Psoas muscle (tissue), 8 donors: Measurements from ENCODE around the gene PTGES3. TPM values are rescaled to one million over a fixed set of nuclear protein-coding genes. Genes with fewer than 3 reads are reported as not detected.

Experiments used
- ATAC-seq, 4 donors: fragments of 200-7000 bp; cut with Tn5 transposase; one replicate each; pipeline ENCODE4 v1.9.1; 2020; ENCODE audit warnings: moderate library complexity in 3 of 4, mild to moderate bottlenecking in 2 of 4
- DNase-seq, 2 donors: peaks; one replicate each; pipeline ENCODE4 v3.0.0-alpha.2; 2020
- H3K27ac ChIP-seq: fragments of 200-600 bp; one replicate; pipeline ENCODE4 v1.8.0; 2022
- H3K27me3 ChIP-seq, 3 donors: fragments of 200-600 bp in 1 of 3; one replicate each; pipeline versions ENCODE4 v1.6.1 to v1.8.0; 2013 to 2022; ENCODE audit warnings: low read length in 2 of 3, mild to moderate bottlenecking in 2 of 3, moderate library complexity in 1 of 3; ENCODE audit not compliant: insufficient read depth in 3 of 3
- H3K36me3 ChIP-seq, 2 donors: fragments of 200-600 bp in 1 of 2; one replicate each; pipeline versions ENCODE4 v1.6.1 to v1.8.0; 2013 to 2022; ENCODE audit warnings: low read depth in 1 of 2, mild to moderate bottlenecking in 1 of 2, moderate library complexity in 1 of 2; ENCODE audit not compliant: insufficient read depth in 1 of 2
- H3K4me1 ChIP-seq: fragments of 200-600 bp; one replicate; pipeline ENCODE4 v1.8.0; 2022
- H3K4me3 ChIP-seq: fragments of 200-600 bp; one replicate; pipeline ENCODE4 v1.8.0; 2022; ENCODE audit warnings: mild to moderate bottlenecking
- H3K9me3 ChIP-seq: fragments of 200-600 bp; one replicate; pipeline ENCODE4 v1.8.0; 2022
- WGBS, 3 donors: extraction: QIAGEN DNeasy Blood & Tissue Kit; methylation state at CpG; one replicate each; pipeline versions ENCODE4 v1.1.6 to v1.1.7; 2013; 5-methylcytosine and 5-hydroxymethylcytosine counted together
- intact Hi-C, 2 donors: fragments of 100-400 bp; cut with DNase I; formaldehyde crosslinking; loops; one replicate each; pipeline versions ENCODE4 v1.11.0 to v1.14.2; 2022
- polyA plus RNA-seq, 3 donors: library from polyadenylated mRNA; stranded (reverse); fragments of 200-250 nt; gene quantifications; one replicate each; pipeline ENCODE4 v1.2.3, GENCODE V29; 2013
- total RNA-seq, 4 donors: library from RNA; stranded (reverse); fragmentation: NEBNext Ultra II Directional in 2 of 4; extraction: Animal tissue kit (Norgen Biotek cat#: 25700) in 2 of 4; gene quantifications; one replicate each; pipeline versions ENCODE4 v1.2.1 to v1.2.4, GENCODE V29; 2021 to 2023
- TF ChIP-seq, protein P1 (sequence below): fragments of 200-600 bp; IDR thresholded peaks from one replicate; pipeline ENCODE4 v1.8.0; 2022; ENCODE audit warnings: antibody characterized with exemption
- donor health status: healthy with polysubstance abuse.
- donor health status: DM: no; HTN: no; CAD: no; lungs with moderate emphysema.
- donor health status: Bipolar disorder and iron deficiency.
- donor health status: healthy.
- donor health status: DM: yes; HTN: yes; CAD: no.
- donor health status: DM: no; HTN: no; CAD: no.
- donor health status: DM: no; HTN: no; CAD: no.
- donor health status: DM: yes; HTN: yes; CAD: no.

PTGES3 gene
- total and polyA plus RNA-seq, 7 donors = 118 to 253 (median 153) TPM

- 77 to 85% (median 82%) methylated on average over 2 of the region's 2 CpGs for WGBS, 3 donors
- Histone ChIP-seq H3K27ac (peak overlapping the region; percentile 56), H3K27me3 (no peaks in the 10 kb centered on the region)
These were observed 9.2 kb downstream of the PTGES3 start for GRCh38 chr12:56678852-56679251.

DNA sequence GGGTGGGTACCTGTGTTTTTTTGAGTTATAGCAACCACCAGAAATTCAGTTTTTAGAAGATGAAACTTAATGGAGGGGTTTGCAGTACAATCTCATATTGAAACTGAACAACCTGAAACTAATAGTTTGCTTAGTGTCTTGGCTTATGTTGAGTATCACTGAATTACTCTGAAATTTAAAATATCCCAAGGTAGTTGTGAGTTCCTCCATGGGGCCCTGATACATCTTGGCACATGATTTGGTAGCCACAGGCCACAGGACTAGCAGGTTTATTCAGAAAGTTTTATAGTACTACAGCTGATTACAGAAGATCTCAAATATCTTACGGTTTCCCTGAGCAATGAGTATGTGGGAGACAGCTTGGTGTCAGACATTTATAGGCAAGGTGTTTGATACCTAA lies 10.4 kb downstream of the PTGES3 start:
- peak overlapping the region; percentile 50 for H3K27ac ChIP-seq
- H3K4me1 ChIP-seq = peaks cover 63% of the 10 kb centered on the region
- no peaks in the 10 kb centered on the region for H3K9me3 ChIP-seq
- TF ChIP-seq, protein P1, sequence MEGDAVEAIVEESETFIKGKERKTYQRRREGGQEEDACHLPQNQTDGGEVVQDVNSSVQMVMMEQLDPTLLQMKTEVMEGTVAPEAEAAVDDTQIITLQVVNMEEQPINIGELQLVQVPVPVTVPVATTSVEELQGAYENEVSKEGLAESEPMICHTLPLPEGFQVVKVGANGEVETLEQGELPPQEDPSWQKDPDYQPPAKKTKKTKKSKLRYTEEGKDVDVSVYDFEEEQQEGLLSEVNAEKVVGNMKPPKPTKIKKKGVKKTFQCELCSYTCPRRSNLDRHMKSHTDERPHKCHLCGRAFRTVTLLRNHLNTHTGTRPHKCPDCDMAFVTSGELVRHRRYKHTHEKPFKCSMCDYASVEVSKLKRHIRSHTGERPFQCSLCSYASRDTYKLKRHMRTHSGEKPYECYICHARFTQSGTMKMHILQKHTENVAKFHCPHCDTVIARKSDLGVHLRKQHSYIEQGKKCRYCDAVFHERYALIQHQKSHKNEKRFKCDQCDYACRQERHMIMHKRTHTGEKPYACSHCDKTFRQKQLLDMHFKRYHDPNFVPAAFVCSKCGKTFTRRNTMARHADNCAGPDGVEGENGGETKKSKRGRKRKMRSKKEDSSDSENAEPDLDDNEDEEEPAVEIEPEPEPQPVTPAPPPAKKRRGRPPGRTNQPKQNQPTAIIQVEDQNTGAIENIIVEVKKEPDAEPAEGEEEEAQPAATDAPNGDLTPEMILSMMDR = no peak
- H3K4me3 ChIP-seq = no peak overlapping the region
- intact Hi-C loops = no loop called here
- peaks cover 3 to 30% of the 10 kb centered on the region in 2 donors for H3K36me3 ChIP-seq
- ATAC-seq (no peak), DNase-seq (no peak)
- no peaks in the 10 kb centered on the region for H3K27me3 ChIP-seq
- WGBS, 3 donors = 30 to 70% (median 49%) methylated on average over 1 of the region's 1 CpG

More at GRCh38 chr12:56678852-56679251, 9.2 kb downstream of the PTGES3 start:
- TF ChIP-seq, protein P1 = no peak
- intact Hi-C loops = no loop called here
- no peak for DNase-seq
- peaks cover 3 to 23% of the 10 kb centered on the region in 2 donors for H3K36me3 ChIP-seq
- no peaks in the 10 kb centered on the region for H3K9me3 ChIP-seq
- H3K4me3 ChIP-seq = no peak overlapping the region
- ATAC-seq = no peak
- H3K4me1 ChIP-seq = peaks cover 69% of the 10 kb centered on the region

DNA sequence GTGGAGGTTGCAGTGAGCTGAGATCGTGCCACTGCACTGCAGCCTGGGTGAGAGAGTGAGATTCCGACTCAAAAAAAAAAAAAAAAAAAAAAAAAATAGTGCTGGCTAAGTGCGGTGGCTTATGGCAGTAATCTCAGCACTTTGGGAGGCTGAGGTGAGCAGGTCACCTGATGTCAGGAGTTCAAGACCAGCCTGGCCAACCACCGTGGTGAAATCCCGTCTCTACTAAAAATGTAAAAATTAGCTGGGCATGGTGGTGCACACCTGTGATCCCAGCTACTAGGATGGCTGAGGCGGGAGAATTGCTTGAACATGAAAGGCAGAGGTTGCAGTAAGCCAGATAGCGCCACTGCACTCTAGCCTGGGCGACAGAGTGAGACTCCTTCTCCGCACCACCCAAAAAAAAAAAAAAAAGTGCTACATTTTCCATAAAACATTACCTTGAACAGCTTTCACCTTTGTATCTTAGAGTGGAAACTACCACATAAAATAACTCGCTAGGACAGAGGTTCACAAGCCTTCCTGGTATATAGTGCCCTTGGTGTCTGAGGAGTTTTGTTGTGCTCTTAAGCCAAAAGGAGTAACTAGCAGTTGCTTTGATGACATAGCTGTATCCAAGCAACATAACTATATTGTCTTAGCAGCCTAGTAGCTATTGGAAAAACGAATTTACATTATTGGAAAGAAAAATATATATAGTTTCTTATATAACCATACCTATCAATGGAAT lies 11.1 kb downstream of the PTGES3 start:
- TF ChIP-seq, protein P1 = no peak
- Histone ChIP-seq H3K4me3 (no peak overlapping the region), H3K27ac (peak overlapping the region; percentile 50), H3K9me3 (no peaks in the 10 kb centered on the region), H3K4me1 (peaks cover 60% of the 10 kb centered on the region), H3K27me3 (no peaks in the 10 kb centered on the region), H3K36me3 (peaks cover 3 to 37% of the 10 kb centered on the region in 2 donors)
- ATAC-seq (no peak), DNase-seq (no peak)
- intact Hi-C loops = no loop called here
- 71 to 88% (median 77%) methylated on average over 10 to 11 of the region's 11 CpGs for WGBS, 3 donors

GRCh38 chr12:56671608-56672007 lies 16.5 kb downstream of the PTGES3 start:
- peaks cover 0 to 73% of the 10 kb centered on the region in 2 donors for H3K36me3 ChIP-seq
- no peak for ATAC-seq
- TF ChIP-seq, protein P1 = no peak
- H3K4me1 ChIP-seq = peaks cover 20% of the 10 kb centered on the region
- H3K27me3 ChIP-seq = no peaks in the 10 kb centered on the region
- WGBS, 3 donors = 89 to 93% (median 90%) methylated on average over 2 of the region's 2 CpGs
- DNase-seq = no peak
- intact Hi-C loops = no loop called here
- no peaks in the 10 kb centered on the region for H3K9me3 ChIP-seq
- no peak overlapping the region for H3K27ac ChIP-seq
- H3K4me3 ChIP-seq = no peak overlapping the region
